ENCODE results near the gene OSER1.

The OSER1 gene

GRCh38 chr20:44170816-44171410 lies 39.7 kb downstream of the OSER1 start:
- H3K27me3 Mint-ChIP-seq (ENCODE audit: low read depth, poor library complexity): peaks cover 3% of the 10 kb centered on the region
- peaks cover 32% of the 10 kb centered on the region for H3K4me1 Mint-ChIP-seq
- no peak for DNase-seq
- no peak overlapping the region for H3K4me3 Mint-ChIP-seq
- no peaks in the 10 kb centered on the region for H3K9me3 Mint-ChIP-seq
- no peak overlapping the region for H3K27ac Mint-ChIP-seq
- TF ChIP-seq CTCF (IDR thresholded peaks at IDR 0.05): no peak
- H3K36me3 Mint-ChIP-seq (ENCODE audit: low read depth): no peaks in the 10 kb centered on the region

- H3K36me3 Mint-ChIP-seq (ENCODE audit: low read depth): no peaks in the 10 kb centered on the region
- no peak for DNase-seq
- no peak overlapping the region for H3K27ac Mint-ChIP-seq
- peaks cover 37% of the 10 kb centered on the region for H3K4me1 Mint-ChIP-seq
- TF ChIP-seq CTCF (IDR thresholded peaks at IDR 0.05): no peak
- H3K4me3 Mint-ChIP-seq: no peak overlapping the region
- no peaks in the 10 kb centered on the region for H3K9me3 Mint-ChIP-seq
- peaks cover 3% of the 10 kb centered on the region for H3K27me3 Mint-ChIP-seq (ENCODE audit: low read depth, poor library complexity)
Observed at GRCh38 chr20:44167736-44168135, 42.8 kb downstream of the OSER1 start.

DNA sequence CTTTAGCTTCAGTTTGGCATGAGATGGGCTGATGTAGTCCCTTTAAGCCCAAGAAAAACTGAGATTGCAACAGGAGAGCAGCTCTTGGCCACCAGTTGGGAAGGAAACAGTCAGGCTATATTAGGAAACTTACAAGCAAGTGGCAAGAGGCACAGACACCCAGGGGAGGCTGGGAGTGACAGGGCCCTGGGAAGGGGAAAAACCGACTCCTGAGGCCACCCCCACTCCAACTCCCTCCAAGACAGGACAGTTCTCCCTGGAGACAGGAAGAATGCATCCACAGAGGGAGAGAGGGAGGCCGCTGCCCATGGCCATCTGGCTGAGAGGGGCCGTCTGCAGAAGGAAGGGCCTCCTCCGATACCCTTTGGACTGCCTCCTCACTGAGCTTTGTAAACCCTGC lies 44.1 kb downstream of the OSER1 start:
- no peaks in the 10 kb centered on the region for H3K36me3 Mint-ChIP-seq (ENCODE audit: low read depth)
- H3K27ac Mint-ChIP-seq: no peak overlapping the region
- H3K27me3 Mint-ChIP-seq (ENCODE audit: low read depth, poor library complexity): peaks cover 3% of the 10 kb centered on the region
- no peak for TF ChIP-seq CTCF (IDR thresholded peaks at IDR 0.05)
- no peak for DNase-seq
- peaks cover 32% of the 10 kb centered on the region for H3K4me1 Mint-ChIP-seq
- no peaks in the 10 kb centered on the region for H3K9me3 Mint-ChIP-seq
- no peak overlapping the region for H3K4me3 Mint-ChIP-seq

GRCh38 chr20:44166008-44166407 lies 44.6 kb downstream of the OSER1 start:
- peaks cover 29% of the 10 kb centered on the region for H3K4me1 Mint-ChIP-seq
- TF ChIP-seq CTCF (IDR thresholded peaks at IDR 0.05): no peak
- no peak overlapping the region for H3K27ac Mint-ChIP-seq
- no peak overlapping the region for H3K4me3 Mint-ChIP-seq
- H3K27me3 Mint-ChIP-seq (ENCODE audit: low read depth, poor library complexity): peaks cover 3% of the 10 kb centered on the region
- H3K9me3 Mint-ChIP-seq: no peaks in the 10 kb centered on the region
- H3K36me3 Mint-ChIP-seq (ENCODE audit: low read depth): no peaks in the 10 kb centered on the region
- no peak for DNase-seq

GRCh38 chr20:44160133-44160532 lies 50.4 kb downstream of the OSER1 start:
- Mint-ChIP-seq H3K27ac (no peak overlapping the region), H3K9me3 (no peaks in the 10 kb centered on the region), H3K4me3 (no peak overlapping the region), H3K36me3 (ENCODE audit: low read depth) (peaks cover 15% of the 10 kb centered on the region), H3K4me1 (peaks cover 5% of the 10 kb centered on the region), H3K27me3 (ENCODE audit: low read depth, poor library complexity) (no peaks in the 10 kb centered on the region)
- TF ChIP-seq CTCF (IDR thresholded peaks at IDR 0.05): no peak
- DNase-seq: no peak

GRCh38 chr20:44159711-44160110 lies 50.9 kb downstream of the OSER1 start:
- no peaks in the 10 kb centered on the region for H3K27me3 Mint-ChIP-seq (ENCODE audit: low read depth, poor library complexity)
- H3K9me3 Mint-ChIP-seq: no peaks in the 10 kb centered on the region

More at GRCh38 chr20:44159711-44160110, 50.9 kb downstream of the OSER1 start:
- no peak for DNase-seq
- Mint-ChIP-seq H3K27ac (no peak overlapping the region), H3K36me3 (ENCODE audit: low read depth) (peaks cover 15% of the 10 kb centered on the region), H3K4me1 (peaks cover 6% of the 10 kb centered on the region), H3K4me3 (no peak overlapping the region)
- no peak for TF ChIP-seq CTCF (IDR thresholded peaks at IDR 0.05)
